DMS114 treated with DMSO at 0.1 percent for 48 hours (cell line): ENCODE results near the gene NOD1.
A peak's percentile ranks its signal among the peaks of the same experiment; 100 is the strongest.
"Not testable (repeated sequence)": the region's sequence is repeated elsewhere in the genome, so short reads cannot be mapped to it uniquely, and the experiment has no call there.

Experiments used
- DNase-seq: peaks from one replicate; lab custom pipeline; 2025; ENCODE audit not compliant: unreplicated experiment; lab: John Stamatoyannopoulos, UW

The NOD1 gene

DNA sequence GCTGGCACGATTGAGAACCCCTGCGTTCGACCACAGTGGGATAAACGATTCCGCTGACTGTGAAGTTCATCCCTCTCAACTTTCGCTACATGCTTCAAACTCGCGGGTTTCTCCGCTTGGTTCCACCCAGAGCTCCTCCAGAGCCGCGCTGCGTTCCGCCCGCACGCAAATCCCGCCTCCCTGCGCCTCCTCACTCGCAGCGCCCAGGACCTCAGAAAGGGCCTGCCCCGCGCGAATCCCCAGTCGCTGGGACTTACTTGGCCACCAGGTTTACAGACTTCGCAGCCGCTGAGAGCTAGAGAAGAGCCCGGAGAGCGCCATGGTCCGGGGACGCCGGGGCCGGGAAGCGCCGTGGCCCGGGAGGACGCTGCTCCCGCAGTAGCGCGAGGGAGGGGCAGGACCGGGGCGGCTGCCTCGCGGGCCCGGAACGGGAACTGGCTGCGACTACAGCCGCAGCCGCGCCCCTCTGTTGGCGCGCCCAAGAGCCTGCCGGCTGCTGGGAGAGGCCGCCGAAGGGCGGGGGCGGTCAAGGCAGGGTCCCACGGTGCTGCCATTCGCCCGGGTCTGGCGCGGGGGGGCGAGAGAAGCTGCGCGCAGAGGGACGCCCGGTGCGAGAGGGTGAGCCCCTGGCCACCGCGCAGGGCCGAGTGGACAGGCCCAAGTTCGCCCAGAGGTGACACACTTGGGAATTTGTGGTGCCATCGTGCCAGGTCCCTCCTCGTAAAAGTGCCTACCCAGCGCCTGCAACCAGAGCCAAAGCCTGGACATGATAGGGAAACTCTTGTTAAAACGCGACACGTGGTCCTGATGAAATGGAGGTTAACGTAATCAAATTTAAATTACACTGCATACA, at the start of gene NOD1:
NOD1 (minus strand) TSS at position 436 of the 853 bp plus-strand sequence. CDS start 21,863 bp downstream, outside the sequence.
- DNase-seq = peak; percentile 70

DNA sequence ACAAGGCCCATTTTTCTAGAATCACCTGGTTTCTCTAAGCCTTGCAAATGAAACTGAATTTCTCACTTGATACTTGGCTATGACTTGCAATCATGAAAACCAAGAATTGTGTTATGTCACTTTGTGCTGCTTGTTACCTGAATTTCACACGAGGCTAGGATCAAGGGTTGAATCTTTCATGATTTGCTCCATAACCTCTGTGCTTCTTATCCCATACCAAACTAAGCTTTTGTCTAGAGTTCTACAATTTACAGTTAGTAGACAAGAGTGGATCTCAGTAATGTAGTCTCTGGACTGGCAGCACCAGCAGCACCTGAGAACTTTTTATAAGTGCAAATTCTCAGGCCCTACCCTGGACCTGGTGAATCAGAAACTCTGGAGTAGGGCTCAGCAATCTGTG, 48.7 kb upstream of the NOD1 start:
- not testable (repeated sequence) for DNase-seq

- DNase-seq = no peak
These were observed 47.6 kb upstream of the NOD1 start for GRCh38 chr7:30526163-30526562.

GRCh38 chr7:30525429-30525828, 46.8 kb upstream of the NOD1 start:
- no peak for DNase-seq

GRCh38 chr7:30524545-30524944, 46.0 kb upstream of the NOD1 start:
- DNase-seq = no peak

DNA sequence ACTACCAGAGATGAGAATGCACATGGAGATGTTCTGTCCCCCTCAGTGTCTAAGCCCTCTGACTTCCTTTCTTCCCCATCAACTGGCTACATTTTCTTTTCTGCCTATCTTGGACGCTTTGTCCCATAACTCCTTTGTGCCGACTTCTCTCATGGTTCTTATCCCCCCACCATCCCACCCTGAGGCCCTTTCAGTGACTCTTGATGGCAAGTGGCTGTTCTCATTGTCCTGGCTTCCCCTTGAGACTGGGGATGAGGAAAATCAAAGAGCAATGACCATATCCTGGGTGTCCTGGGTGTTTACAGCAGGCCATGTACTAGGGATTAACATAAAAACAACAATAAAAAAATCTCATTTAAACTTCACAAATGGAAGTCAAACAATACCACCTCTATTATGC, 44.9 kb upstream of the NOD1 start:
- DNase-seq = no peak

GRCh38 chr7:30522159-30522558, 43.6 kb upstream of the NOD1 start:
- DNase-seq = no peak

DNA sequence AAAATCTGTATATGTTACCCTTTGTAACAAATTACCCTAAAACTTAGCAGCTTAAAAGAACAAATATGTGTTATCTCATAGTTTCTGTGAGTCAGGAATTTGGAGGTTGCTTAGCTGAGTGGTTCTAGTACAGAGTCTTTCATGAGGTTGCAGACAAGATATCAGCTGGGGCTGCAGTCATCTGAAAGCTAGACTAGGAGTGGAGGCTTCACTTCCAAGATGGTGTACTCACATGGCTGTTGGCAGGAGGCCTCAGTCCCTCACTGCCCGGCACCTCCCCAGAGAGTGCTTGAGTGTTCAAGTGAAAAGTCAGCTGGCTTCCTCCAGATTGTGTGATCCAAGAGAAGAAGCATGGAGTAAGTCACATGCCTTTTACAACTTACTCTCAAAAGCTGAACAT, 42.9 kb upstream of the NOD1 start:
- DNase-seq = no peak

DNA sequence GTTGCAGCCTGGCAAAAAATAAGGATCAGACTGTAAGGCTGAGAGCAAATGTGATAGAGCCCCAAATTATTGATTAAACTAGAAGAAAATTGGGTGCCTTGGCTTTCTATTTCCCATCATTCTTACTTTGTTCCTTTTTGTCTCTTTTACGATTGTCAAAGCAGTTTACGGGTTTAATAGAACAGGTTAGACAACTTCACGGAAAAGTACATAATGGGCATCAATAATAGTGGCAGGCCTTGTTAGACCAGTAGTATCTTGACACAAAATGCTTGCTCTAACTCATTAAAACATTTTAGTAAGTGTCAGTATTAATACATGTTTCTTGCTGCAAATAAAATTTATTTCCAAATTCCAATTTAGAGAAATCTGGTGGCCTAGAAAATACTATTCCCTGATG, 40.5 kb upstream of the NOD1 start:
- DNase-seq = no peak

GRCh38 chr7:30515761-30516160, 37.2 kb upstream of the NOD1 start:
- no peak for DNase-seq

GRCh38 chr7:30514776-30515175, 36.2 kb upstream of the NOD1 start:
- no peak for DNase-seq

- DNase-seq = no peak
These were observed 35.6 kb upstream of the NOD1 start for GRCh38 chr7:30514177-30514576.

DNA sequence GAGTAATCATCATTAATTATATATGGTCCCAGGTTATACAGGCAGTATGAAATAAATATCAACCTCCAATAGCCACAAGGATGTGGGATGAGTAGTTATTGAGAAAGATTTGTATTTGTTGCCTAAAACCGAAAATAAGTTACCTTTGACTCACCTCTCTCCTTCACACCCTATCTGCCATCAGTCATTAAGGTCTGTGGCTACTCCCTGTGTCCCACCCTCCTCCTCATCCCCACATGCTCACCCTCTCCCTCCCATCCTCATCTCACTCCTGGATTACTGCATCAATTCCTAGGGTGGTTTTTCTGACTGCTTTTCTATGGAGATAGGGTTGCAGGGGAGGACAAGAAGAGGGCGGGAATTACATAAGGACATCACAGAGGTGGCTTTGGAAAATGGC, 35.2 kb upstream of the NOD1 start:
- no peak for DNase-seq

DNA sequence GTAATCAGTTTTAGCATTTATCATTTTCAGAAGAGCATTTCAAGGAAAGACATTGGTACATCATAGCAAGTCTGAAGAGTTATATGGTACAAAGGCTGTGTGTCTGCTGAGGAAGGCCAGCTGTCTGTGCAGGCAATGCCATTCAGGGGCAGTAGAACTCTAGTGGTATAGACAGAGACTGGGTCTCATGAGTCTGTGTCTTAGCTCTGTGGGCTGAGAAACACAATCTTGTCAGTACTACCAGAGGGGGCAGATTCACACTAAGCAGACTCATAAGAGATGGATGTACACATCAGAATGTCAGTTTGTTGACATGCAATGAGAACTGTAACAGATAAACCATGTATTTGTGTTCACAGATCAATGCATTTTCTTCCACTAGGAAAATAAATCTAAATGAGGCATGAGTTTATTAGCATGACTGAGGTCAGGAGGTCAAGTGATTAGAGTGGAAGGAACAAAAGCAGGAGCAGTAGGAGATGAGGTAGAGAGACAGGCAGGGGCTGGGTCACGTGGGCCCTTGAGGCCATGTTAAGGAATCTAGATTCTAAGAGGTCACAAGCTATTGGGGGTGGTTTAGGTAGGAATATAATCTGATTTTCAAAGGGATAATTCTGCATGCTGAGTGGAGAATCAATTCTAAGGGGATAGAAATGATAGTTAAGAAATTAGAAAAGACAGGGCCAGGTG, 33.5 kb upstream of the NOD1 start:
- DNase-seq = no peak

DNA sequence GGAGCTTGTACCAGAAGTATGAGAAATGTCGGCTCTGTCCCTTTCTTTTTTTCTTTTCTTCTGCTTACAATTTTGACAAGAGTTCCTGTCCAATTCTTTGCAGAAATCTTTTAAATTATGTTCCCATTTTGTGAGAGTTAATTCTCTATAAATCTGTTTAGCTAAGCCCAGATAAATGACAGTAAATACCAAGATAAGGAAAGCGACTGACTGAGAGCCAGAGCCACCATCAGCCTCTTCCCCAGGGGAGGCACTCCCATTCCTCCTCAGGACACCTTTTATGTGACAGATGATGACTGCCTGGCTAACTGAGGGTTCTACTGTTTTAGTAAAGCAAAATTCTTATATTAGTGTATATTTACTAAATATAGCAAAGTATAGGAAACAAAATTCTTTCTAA, 32.9 kb upstream of the NOD1 start:
- DNase-seq = no peak

GRCh38 chr7:30510124-30511075, 31.8 kb upstream of the NOD1 start:
- no peak for DNase-seq

- not testable (repeated sequence) for DNase-seq
These were observed 30.7 kb upstream of the NOD1 start for GRCh38 chr7:30509171-30509857.

DNA sequence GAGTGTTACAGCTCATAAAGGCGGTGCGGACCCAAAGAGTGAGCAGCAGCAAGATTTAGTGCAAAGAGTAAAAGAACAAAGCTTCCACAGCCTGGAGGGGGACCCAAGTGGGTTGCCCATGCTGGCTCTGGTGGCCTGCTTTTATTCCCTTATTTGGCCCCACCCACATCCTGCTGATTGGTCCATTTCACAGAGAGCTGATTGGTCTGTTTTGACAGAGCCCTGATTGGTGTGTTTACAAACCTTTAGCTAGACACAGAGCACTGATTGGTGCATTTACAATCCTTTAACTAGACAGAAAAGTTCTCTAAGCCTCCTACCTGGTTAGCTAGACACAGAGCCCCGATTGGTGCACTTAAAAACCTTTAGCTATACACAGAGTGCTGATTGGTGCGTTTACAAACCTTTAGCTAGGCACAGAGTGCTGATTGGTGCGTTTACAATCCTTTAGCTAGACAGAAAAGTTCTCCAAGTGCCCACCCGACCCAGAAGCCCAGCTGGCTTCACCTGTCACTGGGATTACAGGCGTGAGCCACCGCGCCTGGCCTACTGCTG, 28.8 kb upstream of the NOD1 start:
- DNase-seq = not testable (repeated sequence)

- DNase-seq = no peak
These were observed 26.7 kb upstream of the NOD1 start for GRCh38 chr7:30505174-30505697.
